Astrocyte (in vitro differentiated cells and primary cell): ENCODE measurements around the gene STEAP4. TPM values are rescaled to one million over a fixed set of nuclear protein-coding genes. Genes with fewer than 3 reads are reported as not detected.

ENCODE experiments used
- DNase-seq: peaks from one replicate; pipeline ENCODE4 v3.0.0-alpha.2; 2010; ENCODE audit warnings: low read depth
- FAIRE-seq: peaks from 2 replicates; lab custom pipeline; 2011; peaks lifted over from hg19 to GRCh38; lab: Jason Lieb, UNC
- H2AFZ ChIP-seq: 2 replicates; pipeline ENCODE4 v1.6.0; 2012; ENCODE audit warnings: low read depth, low read length, inconsistent platforms
- H3K27ac ChIP-seq: 2 replicates; pipeline ENCODE4 v1.5.1; 2011; ENCODE audit warnings: low read depth, low read length, inconsistent platforms
- H3K27me3 ChIP-seq: 2 replicates; pipeline ENCODE4 v1.6.0; 2011; ENCODE audit warnings: low read length, inconsistent platforms; ENCODE audit not compliant: insufficient read depth
- H3K36me3 ChIP-seq: 2 replicates; pipeline ENCODE4 v1.5.1; 2011; ENCODE audit warnings: low read length, inconsistent platforms; ENCODE audit not compliant: insufficient read depth
- H3K4me1 ChIP-seq: 2 replicates; pipeline ENCODE4 v1.5.1; 2011; ENCODE audit warnings: low read length, inconsistent platforms; ENCODE audit not compliant: insufficient read depth
- H3K4me2 ChIP-seq: 2 replicates; pipeline ENCODE4 v1.6.0; 2012; ENCODE audit warnings: low read length, inconsistent platforms
- H3K4me3 ChIP-seq: 2 replicates; pipeline ENCODE4 v1.5.1; 2011; ENCODE audit warnings: low read depth, mild to moderate bottlenecking, low read length, inconsistent platforms; ENCODE audit not compliant: insufficient read depth
- H3K79me2 ChIP-seq: 2 replicates; pipeline ENCODE4 v1.6.0; 2012; ENCODE audit warnings: mild to moderate bottlenecking, low read length, inconsistent platforms; ENCODE audit not compliant: insufficient read depth
- H3K9ac ChIP-seq: 2 replicates; pipeline ENCODE4 v1.6.0; 2012; ENCODE audit warnings: mild to moderate bottlenecking, low read length, inconsistent platforms
- H3K9me3 ChIP-seq: 2 replicates; pipeline ENCODE4 v1.5.1; 2012; ENCODE audit warnings: low read depth, mild to moderate bottlenecking, low read length, inconsistent platforms; ENCODE audit not compliant: insufficient read depth
- H4K20me1 ChIP-seq: 2 replicates; pipeline ENCODE4 v1.6.0; 2012; ENCODE audit warnings: low read length, inconsistent platforms; ENCODE audit not compliant: insufficient read depth
- H3K27ac Mint-ChIP-seq: one replicate; pipeline ENCODE4 v1.8.0; 2021; ENCODE audit warnings: mild to moderate bottlenecking, mixed read lengths; ENCODE audit not compliant: unreplicated experiment
- H3K27me3 Mint-ChIP-seq: one replicate; pipeline ENCODE4 v1.8.0; 2021; ENCODE audit warnings: low read depth, mixed read lengths; ENCODE audit not compliant: unreplicated experiment
- H3K36me3 Mint-ChIP-seq: one replicate; pipeline ENCODE4 v1.8.0; 2021; ENCODE audit warnings: low read depth, mixed read lengths; ENCODE audit not compliant: unreplicated experiment
- H3K4me1 Mint-ChIP-seq: one replicate; pipeline ENCODE4 v1.8.0; 2021; ENCODE audit warnings: low read depth, mixed read lengths; ENCODE audit not compliant: unreplicated experiment
- H3K4me3 Mint-ChIP-seq: one replicate; pipeline ENCODE4 v1.8.0; 2021; ENCODE audit warnings: mild to moderate bottlenecking, moderate library complexity, mixed read lengths; ENCODE audit not compliant: unreplicated experiment
- H3K9me3 Mint-ChIP-seq: one replicate; pipeline ENCODE4 v1.8.0; 2021; ENCODE audit warnings: mild to moderate bottlenecking, mixed read lengths; ENCODE audit not compliant: unreplicated experiment
- EZH2 ChIP-seq: IDR thresholded peaks from 2 replicates; pipeline ENCODE4 v1.6.1; 2012; ENCODE audit warnings: mild to moderate bottlenecking, low read length, inconsistent platforms; ENCODE audit not compliant: insufficient read depth
- total RNA-seq: library from RNA; stranded (reverse); gene quantifications from 2 replicates; pipeline ENCODE4 v1.2.1, GENCODE V29; 2021
- TF ChIP-seq, protein P1 (sequence below): IDR thresholded peaks from 2 replicates; pipeline ENCODE4 v1.5.1; 2011; ENCODE audit warnings: low read depth, mild to moderate bottlenecking, inconsistent platforms, low read length, moderate library complexity; ENCODE audit not compliant: insufficient read depth

The STEAP4 gene
- total RNA-seq, 1 donor from 2014 or later, result not detected

DNA sequence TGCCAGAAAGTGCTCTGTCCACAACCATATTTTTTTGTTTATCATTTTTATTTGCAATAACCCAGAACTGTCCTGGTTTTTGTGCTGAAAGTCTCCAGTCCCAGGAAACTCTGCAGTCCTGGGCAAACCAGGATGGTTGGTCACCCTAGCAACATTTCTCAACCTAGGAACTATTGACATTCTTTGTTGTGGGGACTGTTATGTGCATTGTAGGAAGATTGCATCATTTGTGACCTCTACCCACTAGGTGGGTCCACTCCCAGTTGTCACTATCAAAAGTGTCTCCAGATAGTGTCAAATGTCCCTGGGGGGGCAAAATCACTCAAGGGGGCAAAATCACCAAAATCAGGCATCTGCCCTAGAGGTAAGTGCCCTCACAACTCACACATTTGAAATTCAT, 72.9 kb downstream of the STEAP4 start:
- no peak for FAIRE-seq
- no peaks in the 10 kb centered on the region for H3K36me3 ChIP-seq
- Mint-ChIP-seq H3K4me3 (no peak overlapping the region), H3K4me1 (no peaks in the 10 kb centered on the region), H3K27ac (no peak overlapping the region), H3K36me3 (no peaks in the 10 kb centered on the region), H3K27me3 (no peaks in the 10 kb centered on the region), H3K9me3 (no peaks in the 10 kb centered on the region)
- no peaks in the 10 kb centered on the region for H3K9me3 ChIP-seq
- DNase-seq, result no peak
- no peaks in the 10 kb centered on the region for H3K27me3 ChIP-seq
- H3K27ac ChIP-seq, result no peak overlapping the region
- TF ChIP-seq, protein P1, sequence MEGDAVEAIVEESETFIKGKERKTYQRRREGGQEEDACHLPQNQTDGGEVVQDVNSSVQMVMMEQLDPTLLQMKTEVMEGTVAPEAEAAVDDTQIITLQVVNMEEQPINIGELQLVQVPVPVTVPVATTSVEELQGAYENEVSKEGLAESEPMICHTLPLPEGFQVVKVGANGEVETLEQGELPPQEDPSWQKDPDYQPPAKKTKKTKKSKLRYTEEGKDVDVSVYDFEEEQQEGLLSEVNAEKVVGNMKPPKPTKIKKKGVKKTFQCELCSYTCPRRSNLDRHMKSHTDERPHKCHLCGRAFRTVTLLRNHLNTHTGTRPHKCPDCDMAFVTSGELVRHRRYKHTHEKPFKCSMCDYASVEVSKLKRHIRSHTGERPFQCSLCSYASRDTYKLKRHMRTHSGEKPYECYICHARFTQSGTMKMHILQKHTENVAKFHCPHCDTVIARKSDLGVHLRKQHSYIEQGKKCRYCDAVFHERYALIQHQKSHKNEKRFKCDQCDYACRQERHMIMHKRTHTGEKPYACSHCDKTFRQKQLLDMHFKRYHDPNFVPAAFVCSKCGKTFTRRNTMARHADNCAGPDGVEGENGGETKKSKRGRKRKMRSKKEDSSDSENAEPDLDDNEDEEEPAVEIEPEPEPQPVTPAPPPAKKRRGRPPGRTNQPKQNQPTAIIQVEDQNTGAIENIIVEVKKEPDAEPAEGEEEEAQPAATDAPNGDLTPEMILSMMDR, result no peak
- TF ChIP-seq EZH2, result no peak
- H4K20me1 ChIP-seq, result no peaks in the 10 kb centered on the region
- no peaks in the 10 kb centered on the region for H3K79me2 ChIP-seq
- H2AFZ ChIP-seq, result no peak overlapping the region
- no peak overlapping the region for H3K4me3 ChIP-seq
- H3K4me1 ChIP-seq, result no peaks in the 10 kb centered on the region
- H3K9ac ChIP-seq, result no peak overlapping the region
- H3K4me2 ChIP-seq, result no peak overlapping the region

DNA sequence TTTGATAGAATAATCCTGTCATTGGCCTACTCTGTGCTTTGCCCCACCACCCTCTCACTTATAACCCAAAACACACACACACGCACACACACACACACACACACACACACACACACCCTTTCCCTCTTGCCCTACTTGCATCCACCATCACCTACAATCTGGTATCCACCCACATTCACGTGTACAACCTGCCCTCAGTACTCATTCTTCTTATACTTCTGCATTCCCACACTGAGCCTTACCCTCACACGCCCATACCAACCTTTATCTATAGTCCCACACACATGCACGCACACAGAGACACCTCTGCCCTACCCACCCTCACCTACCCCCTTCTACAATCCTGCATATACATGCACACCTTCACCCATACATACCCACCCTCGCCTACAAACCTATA, 76.0 kb downstream of the STEAP4 start:
- Histone ChIP-seq H3K4me2 (no peak overlapping the region), H4K20me1 (no peaks in the 10 kb centered on the region), H3K27ac (no peak overlapping the region), H3K79me2 (no peaks in the 10 kb centered on the region), H3K36me3 (no peaks in the 10 kb centered on the region), H3K4me1 (peaks cover 12% of the 10 kb centered on the region), H3K9me3 (no peaks in the 10 kb centered on the region), H3K9ac (no peak overlapping the region), H2AFZ (no peak overlapping the region), H3K27me3 (no peaks in the 10 kb centered on the region), H3K4me3 (no peak overlapping the region)
- no peak for TF ChIP-seq EZH2
- TF ChIP-seq, protein P1, result no peak
- FAIRE-seq, result no peak
- Mint-ChIP-seq H3K27ac (no peak overlapping the region), H3K27me3 (no peaks in the 10 kb centered on the region), H3K4me3 (no peak overlapping the region), H3K4me1 (no peaks in the 10 kb centered on the region), H3K36me3 (no peaks in the 10 kb centered on the region), H3K9me3 (no peaks in the 10 kb centered on the region)
- no peak for DNase-seq

DNA sequence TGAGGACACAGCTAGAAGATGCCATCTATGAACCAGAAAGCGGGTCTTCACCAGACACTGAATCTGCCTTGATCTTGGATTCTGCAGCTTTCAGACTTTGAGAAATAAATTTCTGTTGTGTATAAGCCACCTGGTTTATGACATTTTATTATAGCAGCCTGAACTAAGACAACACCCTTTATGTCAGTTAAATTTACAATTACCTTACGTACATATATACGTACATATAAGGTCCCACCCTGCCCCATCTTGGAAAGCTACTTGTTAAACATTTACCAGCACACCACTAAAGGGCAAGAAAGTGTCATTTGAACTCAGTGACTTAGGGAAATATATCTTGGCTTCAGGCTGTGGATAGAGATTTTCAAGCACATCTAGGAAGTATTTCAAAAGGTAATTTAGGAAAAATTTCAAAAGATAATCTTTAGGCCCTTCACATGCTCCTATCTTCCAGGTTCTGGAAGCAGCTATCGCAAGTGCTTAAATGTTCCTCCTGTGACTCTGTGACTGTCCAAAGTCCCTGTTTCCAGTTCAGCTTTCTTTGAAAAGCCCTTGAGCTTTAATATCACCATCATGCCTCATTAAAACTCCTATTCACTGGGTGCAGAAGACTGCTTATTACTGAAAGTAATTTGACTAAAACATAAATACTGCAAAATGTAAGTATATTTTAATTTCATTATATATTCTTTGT, 77.2 kb downstream of the STEAP4 start:
- no peak for TF ChIP-seq EZH2
- TF ChIP-seq, protein P1, result no peak
- Mint-ChIP-seq H3K27me3 (no peaks in the 10 kb centered on the region), H3K4me1 (peaks cover 2% of the 10 kb centered on the region), H3K9me3 (no peaks in the 10 kb centered on the region), H3K36me3 (no peaks in the 10 kb centered on the region), H3K27ac (no peak overlapping the region), H3K4me3 (no peak overlapping the region)
- no peak for FAIRE-seq
- no peaks in the 10 kb centered on the region for H4K20me1 ChIP-seq
- H3K27ac ChIP-seq, result no peak overlapping the region
- no peaks in the 10 kb centered on the region for H3K36me3 ChIP-seq
- no peak overlapping the region for H2AFZ ChIP-seq
- no peak overlapping the region for H3K9ac ChIP-seq
- no peaks in the 10 kb centered on the region for H3K79me2 ChIP-seq
- H3K4me3 ChIP-seq, result no peak overlapping the region
- no peaks in the 10 kb centered on the region for H3K27me3 ChIP-seq
- H3K4me2 ChIP-seq, result no peak overlapping the region
- DNase-seq, result no peak
- H3K9me3 ChIP-seq, result no peaks in the 10 kb centered on the region
- peaks cover 18% of the 10 kb centered on the region for H3K4me1 ChIP-seq
